SKM-1 (cell line): ENCODE measurements around the gene FSIP1.

ENCODE experiments used
- DNase-seq: peaks from one replicate; lab custom pipeline; 2025; ENCODE audit not compliant: unreplicated experiment; lab: John Stamatoyannopoulos, UW

The FSIP1 gene

DNA sequence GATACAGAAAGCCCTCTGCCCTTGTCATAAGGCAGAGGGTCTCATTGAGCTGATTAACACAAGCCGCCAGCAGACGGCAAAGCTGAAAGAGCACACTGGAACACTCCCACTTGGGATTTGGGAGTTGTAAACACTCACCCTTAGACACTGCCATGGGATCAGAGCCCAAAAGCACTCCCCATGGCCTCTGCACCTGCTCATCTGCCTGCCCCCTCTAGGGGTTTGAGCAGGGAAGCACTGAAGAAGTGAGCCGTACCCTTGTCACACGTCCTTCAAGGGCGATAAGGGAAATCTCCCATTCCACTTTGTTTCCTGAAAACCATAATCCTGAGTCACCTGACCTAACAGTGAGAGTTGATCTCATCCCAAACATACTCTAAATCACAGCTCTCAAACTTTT lies 14.7 kb downstream of the FSIP1 start:
- DNase-seq, result no peak

DNA sequence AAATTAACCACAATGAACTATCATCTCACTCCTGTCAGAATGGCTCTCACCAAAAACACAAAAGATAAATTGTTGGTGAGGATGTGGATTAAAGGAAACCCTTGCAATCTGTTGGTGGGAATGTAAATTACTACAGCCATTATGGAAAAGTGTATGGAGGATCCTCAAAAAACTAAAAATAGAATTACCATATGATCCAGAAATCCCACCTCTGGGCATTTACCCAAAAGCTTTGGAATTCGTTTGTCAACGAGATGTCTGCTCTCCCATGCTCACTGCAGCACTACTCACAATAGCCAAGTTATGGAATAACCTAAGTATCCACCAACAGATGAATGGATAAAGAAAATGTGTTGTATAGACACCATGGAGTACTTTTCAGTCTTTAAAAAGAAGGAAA lies 21.6 kb downstream of the FSIP1 start:
- DNase-seq, result no peak

GRCh38 chr15:39756806-39757522 lies 25.7 kb downstream of the FSIP1 start:
- DNase-seq, result peak; percentile 27

- no peak for DNase-seq
Measured at GRCh38 chr15:39752991-39753390, 29.6 kb downstream of the FSIP1 start.

GRCh38 chr15:39752246-39752645 lies 30.4 kb downstream of the FSIP1 start:
- DNase-seq, result no peak

DNA sequence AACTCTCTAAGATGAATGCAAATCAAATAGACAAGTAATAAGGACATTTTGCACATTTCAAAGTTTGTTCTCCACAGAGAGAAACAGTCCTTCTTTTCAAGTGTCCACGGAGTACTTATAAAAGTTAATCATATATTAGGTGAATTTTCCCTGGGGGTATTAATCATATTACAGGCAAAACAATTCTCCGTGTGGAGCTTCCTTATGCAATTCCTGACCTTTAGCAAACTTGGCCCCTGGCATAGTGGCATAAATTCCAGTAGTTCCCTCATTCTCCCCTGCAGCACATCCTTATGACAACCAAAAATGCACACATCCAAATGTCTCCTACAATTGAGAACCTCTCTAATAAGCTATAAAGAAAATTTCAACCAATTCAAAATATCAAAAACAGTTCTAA lies 34.4 kb downstream of the FSIP1 start:
- no peak for DNase-seq

GRCh38 chr15:39747326-39747725 lies 35.3 kb downstream of the FSIP1 start:
- DNase-seq, result no peak

DNA sequence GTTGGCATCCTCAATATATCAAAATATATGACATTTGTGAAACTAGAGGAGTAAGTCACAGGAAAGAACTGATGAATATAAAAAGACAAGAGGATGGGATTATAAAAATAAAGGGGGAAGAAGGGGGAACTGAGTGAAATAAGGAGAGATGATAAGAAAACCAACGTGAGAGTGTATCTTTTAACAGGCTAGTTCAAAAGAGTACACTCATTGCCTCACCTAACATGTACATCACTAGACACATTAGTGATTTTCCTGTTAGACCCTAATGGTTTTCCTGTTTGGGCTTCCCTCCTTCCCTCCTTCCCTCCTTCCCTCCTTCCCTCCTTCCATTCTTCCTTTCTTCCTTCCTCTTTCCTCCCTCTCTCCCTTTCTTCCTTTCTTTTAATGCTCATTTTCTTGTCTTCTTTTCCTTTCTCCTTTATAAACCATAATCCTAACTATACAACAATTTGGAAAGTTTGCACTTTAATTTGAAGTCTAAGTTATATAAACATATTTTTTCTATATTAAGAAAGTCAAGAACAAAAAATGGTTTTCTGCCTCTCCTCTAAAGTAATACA lies 35.8 kb downstream of the FSIP1 start:
- DNase-seq, result no peak

DNA sequence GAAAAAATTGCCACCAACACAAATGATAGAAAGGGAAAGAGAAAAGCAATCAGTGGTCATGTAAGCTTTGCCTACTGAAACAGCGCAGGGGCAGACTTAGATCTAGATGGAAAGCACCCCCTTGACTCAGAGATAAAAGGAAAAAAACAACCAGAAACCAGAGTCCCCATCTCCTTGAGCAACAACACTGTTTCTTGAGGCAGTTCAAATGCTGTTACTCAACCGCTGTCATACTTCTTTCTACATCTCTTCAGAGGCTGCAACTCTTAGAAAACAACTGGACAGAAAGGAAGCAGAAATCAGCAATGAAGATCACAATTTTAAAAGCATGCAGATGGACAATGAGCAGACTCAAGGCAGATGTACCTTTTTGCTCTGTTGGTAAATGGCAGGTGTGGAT lies 36.5 kb downstream of the FSIP1 start:
- DNase-seq, result peak; percentile 30

- DNase-seq, result no peak
Measured at GRCh38 chr15:39745415-39745814, 37.2 kb downstream of the FSIP1 start.

DNA sequence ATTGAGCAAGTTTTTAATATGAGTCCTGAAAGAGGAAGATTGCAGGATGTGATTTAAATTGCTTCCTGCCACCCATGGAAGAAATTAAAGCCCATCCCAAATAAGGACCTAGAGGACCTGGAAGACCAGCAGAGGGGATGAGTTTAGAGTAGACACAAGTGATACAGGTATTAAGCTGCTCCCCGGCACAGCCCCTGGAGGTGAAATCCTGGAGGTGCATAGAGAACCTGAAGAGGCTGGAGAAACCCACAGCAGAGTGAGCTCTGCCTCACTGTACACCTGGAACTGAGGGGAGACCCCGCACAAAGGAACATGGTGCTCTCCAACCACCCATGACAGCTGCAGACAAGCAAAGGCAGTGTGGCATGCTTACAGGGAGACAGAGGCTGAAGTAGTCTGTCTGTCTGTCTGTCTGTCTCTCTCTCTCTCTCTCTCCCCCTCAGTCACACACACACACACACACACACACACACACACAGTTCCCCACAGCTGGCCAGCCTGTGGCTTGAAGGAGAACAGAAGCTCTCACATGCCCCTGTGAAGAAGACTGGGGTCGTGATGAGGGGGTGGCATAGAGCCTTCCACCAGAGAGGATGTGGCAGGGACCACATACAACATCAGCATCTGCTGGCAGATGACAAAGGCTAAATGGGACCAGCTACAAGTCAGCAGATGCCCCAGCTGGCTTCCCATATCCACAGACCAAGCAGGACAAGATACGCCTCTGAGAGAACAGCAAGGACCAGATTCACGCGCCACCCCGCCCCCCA lies 38.1 kb downstream of the FSIP1 start:
- no peak for DNase-seq

- DNase-seq, result no peak
Measured at GRCh38 chr15:39743611-39744010, 39.0 kb downstream of the FSIP1 start.

DNA sequence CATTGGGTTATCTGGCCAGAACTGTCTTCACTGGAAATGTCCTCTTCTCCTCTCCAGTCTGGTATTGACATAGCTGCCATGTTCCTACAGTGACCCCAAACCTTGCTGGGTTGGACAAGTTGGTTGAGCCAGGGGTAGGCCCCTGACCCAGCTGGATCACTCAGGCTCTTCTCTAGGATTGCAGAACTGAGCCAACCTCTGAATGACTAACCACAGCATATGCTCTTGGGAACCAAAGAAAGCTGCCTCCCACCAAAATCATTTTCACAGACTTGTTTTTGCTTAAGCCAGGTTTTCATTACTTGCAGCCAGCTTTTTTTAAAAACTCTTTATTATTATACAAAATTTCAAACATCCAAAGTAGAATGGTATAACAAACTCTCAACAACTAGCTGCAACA lies 41.4 kb downstream of the FSIP1 start:
- DNase-seq, result no peak

DNA sequence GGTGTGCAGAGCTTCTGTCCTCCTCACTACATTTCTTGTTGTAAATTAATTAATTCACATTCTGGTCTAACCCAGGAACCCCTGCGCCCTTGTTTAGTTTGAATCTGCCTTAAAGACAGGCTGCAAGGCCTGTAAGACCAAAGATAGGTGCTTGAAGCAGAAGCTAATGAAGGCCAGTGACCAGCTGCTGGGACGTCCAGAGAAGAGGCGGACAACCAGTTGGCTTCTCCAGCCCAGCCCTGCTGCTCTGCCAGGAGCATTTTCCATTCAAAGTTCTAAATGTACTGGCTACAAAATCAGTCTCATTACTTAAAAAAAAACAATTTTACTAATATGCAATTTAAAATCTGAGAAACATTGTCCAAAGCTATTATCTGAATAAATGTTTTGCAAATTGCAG lies 43.6 kb downstream of the FSIP1 start:
- DNase-seq, result no peak

GRCh38 chr15:39737196-39737550 lies 45.5 kb downstream of the FSIP1 start:
- no peak for DNase-seq

DNA sequence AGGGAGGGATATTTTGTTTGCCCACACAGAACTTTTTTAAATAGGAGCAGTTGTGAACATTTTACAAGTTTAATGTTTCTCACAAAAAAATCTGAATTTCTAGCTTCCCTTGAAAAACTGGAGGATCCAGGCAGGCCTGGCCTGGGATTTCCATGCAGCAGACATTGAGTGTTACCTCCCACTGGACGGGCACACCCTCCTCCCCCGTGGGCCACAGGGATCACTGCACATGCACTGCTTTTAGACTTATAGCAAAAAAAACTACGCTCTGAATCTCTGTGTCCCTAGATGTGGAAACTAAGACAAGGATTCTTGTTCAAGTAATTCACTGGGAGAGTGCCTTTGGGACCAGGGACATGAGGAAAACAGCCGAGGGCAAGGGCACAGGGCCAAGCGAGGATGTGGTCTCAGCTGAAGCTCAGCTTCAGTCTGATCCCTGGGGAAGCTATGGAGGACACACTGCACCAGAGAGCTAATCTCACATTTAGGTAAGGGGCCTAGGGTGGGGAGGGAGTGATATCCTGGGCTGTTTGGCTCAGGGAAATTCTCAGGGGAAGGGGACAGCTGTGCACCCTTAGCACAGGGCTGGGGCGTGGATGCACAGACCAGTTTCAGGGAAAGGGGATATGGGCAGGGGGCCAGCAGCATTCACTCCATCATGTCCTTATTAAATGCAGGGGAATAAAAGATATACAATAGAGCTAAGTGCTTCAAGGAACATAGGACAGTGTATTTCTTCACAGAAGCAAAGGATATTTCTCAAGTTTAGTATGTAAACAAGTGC lies 46.0 kb downstream of the FSIP1 start:
- no peak for DNase-seq

- DNase-seq, result no peak
Measured at GRCh38 chr15:39735120-39735717, 47.4 kb downstream of the FSIP1 start.

- DNase-seq, result no peak
Measured at GRCh38 chr15:39731266-39731665, 51.4 kb downstream of the FSIP1 start.

- no peak for DNase-seq
Measured at GRCh38 chr15:39730552-39730951, 52.1 kb downstream of the FSIP1 start.

- DNase-seq, result no peak
Measured at GRCh38 chr15:39729500-39729899, 53.1 kb downstream of the FSIP1 start.

DNA sequence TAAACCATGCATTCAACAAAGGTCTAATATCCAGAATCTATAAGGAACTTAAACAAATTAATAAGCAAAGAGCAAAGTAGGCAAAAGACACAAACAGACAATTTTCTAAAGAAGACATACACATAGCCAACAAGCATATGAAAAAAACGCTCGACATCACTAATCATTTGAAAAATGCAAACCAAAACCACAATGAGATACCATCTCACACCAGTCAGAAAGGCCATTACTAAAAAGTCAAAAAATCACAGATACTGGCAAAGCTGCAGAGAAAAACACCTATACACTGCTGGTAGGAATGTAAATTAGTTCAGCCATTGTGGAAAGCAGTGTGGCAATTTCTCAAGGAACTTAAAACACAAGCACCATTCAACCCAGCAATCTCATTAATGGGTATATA lies 53.8 kb downstream of the FSIP1 start:
- DNase-seq, result no peak
